Activated naive CD8-positive, alpha-beta T cell treated with anti-CD3 and anti-CD28 coated beads, Interleukin-2, amount 10 ng/mL, durations not matched to agents 7 days and 5 days (primary cell): Measurements from ENCODE around the gene TMEM120B. TPM values are rescaled to one million over a fixed set of nuclear protein-coding genes. Genes with fewer than 3 reads are reported as not detected.
"Not testable (repeated sequence)": the region's sequence is repeated elsewhere in the genome, so short reads cannot be mapped to it uniquely, and the experiment has no call there.

Source experiments
- ATAC-seq: fragments of 150-1000 bp; cut with Tn5 transposase; one replicate; pipeline ENCODE4 v1.10.0; 2021; ENCODE audit warnings: low read depth, moderate library complexity
- POLR2A ChIA-PET: fragments of 350-600 bp; sonication (Branson Sonifier 250); formaldehyde crosslinking; loops from one replicate; lab custom pipeline; 2021; ENCODE audit warnings: antibody characterized with exemption; lab: Charles Lee
- DNase-seq: peaks from one replicate; pipeline ENCODE4 v3.0.0; 2021
- H3K27ac Mint-ChIP-seq: one replicate; pipeline ENCODE4 v1.8.0; 2022; ENCODE audit warnings: mild to moderate bottlenecking, mixed read lengths
- H3K27me3 Mint-ChIP-seq: one replicate; pipeline ENCODE4 v1.8.0; 2022; ENCODE audit warnings: mild to moderate bottlenecking, moderate library complexity, mixed read lengths
- H3K36me3 Mint-ChIP-seq: one replicate; pipeline ENCODE4 v1.8.0; 2021; ENCODE audit warnings: mild to moderate bottlenecking, mixed read lengths
- H3K4me1 Mint-ChIP-seq: one replicate; pipeline ENCODE4 v1.8.0; 2021; ENCODE audit warnings: mixed read lengths
- H3K4me3 Mint-ChIP-seq: one replicate; pipeline ENCODE4 v1.8.0; 2022; ENCODE audit warnings: mild to moderate bottlenecking, moderate library complexity, mixed read lengths
- H3K9me3 Mint-ChIP-seq: one replicate; pipeline ENCODE4 v1.8.0; 2021; ENCODE audit warnings: mixed read lengths
- total RNA-seq, 2 experiments: library from RNA; stranded (reverse); gene quantifications; one replicate each; pipeline ENCODE4 v1.2.3, GENCODE V29; 2021

The TMEM120B gene
- total RNA-seq, 2 experiments from 2014 or later, result 9.8 to 9.9 TPM

- H3K4me3 Mint-ChIP-seq, result peak overlapping the region; percentile 89
- H3K9me3 Mint-ChIP-seq, result no peaks in the 10 kb centered on the region
- peaks cover 8% of the 10 kb centered on the region for H3K36me3 Mint-ChIP-seq
- POLR2A ChIA-PET, result interaction anchor here (0.5 to 3.5 kb wide), 15 partner anchors 14 to 487 kb away, joined by 3 to 21 read pairs (median 6); partner anchors contain the start of gene RHOF
- peak overlapping the region; percentile 82 for H3K27ac Mint-ChIP-seq
- DNase-seq (no peak), ATAC-seq (no peak)
- H3K4me1 Mint-ChIP-seq, result peaks cover 31% of the 10 kb centered on the region
- peaks cover 2% of the 10 kb centered on the region for H3K27me3 Mint-ChIP-seq
These were observed 765 bp downstream of the TMEM120B start for GRCh38 chr12:121713257-121713777.

- POLR2A ChIA-PET, result interaction anchor here (0.5 to 3.5 kb wide), 5 partner anchors 40 to 88 kb away, joined by 3 to 21 read pairs (median 13); no protein-coding TSS in a partner anchor
- no peak for ATAC-seq
These were observed 1.2 kb downstream of the TMEM120B start for GRCh38 chr12:121713793-121714192.

GRCh38 chr12:121715055-121715454, 2.5 kb downstream of the TMEM120B start:
- H3K27me3 Mint-ChIP-seq, H3K4me3 Mint-ChIP-seq, ATAC-seq, H3K9me3 Mint-ChIP-seq, POLR2A ChIA-PET, DNase-seq, H3K27ac Mint-ChIP-seq: not testable (repeated sequence)
- Mint-ChIP-seq H3K4me1 (peaks cover 29% of the 10 kb centered on the region), H3K36me3 (peaks cover 12% of the 10 kb centered on the region)

More at GRCh38 chr12:121713793-121714192, 1.2 kb downstream of the TMEM120B start:
- DNase-seq, result peak; percentile 36
- Mint-ChIP-seq H3K27ac (peak overlapping the region; percentile 34), H3K27me3 (peaks cover 1% of the 10 kb centered on the region), H3K4me1 (peaks cover 31% of the 10 kb centered on the region), H3K4me3 (peak overlapping the region; percentile 89), H3K9me3 (no peaks in the 10 kb centered on the region), H3K36me3 (peaks cover 9% of the 10 kb centered on the region)

DNA sequence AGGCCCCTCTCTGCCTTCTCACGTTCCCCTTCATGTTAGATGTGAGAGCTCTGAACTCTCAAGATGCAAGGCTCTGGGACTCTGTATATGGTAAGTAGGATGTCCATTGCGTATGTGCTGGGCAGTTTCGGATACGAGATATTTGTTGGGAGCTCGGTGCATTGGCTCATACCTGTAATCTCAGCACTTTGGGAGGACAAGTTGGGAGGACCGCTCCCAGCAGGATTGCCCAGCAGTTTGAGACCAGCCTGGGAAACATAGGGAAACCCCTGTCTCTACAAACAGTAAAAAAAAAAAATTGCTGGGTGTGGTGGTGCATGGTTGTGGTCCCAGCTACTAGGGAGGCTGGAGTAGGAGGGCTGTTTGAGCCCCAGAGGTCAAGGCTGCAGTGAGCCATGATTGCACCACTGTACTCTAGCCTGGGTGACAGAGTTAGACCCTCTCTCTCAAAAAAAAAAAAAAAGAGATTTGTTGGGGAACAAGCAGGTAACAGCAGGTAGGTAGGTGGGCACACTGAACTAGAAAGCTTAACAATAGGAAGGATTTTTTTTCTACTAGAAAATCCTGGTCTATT, 3.4 kb downstream of the TMEM120B start:
- ATAC-seq, result no peak
- DNase-seq, result no peak
- Mint-ChIP-seq H3K36me3 (peaks cover 12% of the 10 kb centered on the region), H3K27ac (no peak overlapping the region), H3K4me3 (no peak overlapping the region), H3K27me3 (no peaks in the 10 kb centered on the region), H3K9me3 (no peaks in the 10 kb centered on the region), H3K4me1 (peaks cover 27% of the 10 kb centered on the region)
- POLR2A ChIA-PET, result interaction anchor here (0.6 to 0.7 kb wide), 2 partner anchors 72 to 785 kb away, joined by 3 to 5 read pairs; partner anchors contain the start of gene ZCCHC8

DNA sequence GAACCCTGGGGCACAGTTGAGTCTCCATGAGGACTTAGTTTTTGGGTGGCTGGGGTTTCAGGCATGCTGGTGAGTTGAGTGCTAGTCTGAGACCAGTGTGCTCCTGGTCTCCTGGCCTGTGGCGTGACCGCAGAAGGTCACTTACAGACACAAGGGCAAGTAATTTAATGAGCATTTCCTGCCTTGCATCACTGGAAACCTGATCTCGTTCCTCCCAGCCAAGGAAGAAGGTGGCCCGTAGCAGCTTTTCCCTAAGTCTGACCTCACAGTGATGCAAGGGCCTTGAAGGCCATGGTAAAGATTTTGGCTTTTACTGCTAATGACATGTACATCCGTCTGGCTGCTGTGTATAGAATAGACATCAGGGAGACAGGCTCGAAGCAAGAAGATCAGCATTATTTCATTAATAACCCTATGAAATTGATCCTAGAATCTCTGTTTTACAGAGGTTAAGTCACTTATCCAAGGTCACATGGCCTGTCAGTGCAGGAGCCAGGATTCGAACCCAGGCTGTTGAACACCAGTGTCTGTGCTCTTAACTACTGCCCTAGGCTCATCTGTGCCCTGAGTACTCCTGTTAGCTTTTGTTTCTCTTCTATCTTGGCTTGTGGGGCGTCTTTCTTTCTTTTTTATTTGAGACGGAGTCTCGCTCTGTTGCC, 4.6 kb downstream of the TMEM120B start:
- H3K4me3 Mint-ChIP-seq, result no peak overlapping the region
- DNase-seq, result no peak
- no peak for ATAC-seq
- H3K4me1 Mint-ChIP-seq, result peaks cover 21% of the 10 kb centered on the region
- POLR2A ChIA-PET, result no interaction called here
- H3K27ac Mint-ChIP-seq, result no peak overlapping the region
- no peaks in the 10 kb centered on the region for H3K9me3 Mint-ChIP-seq
- H3K27me3 Mint-ChIP-seq, result no peaks in the 10 kb centered on the region
- H3K36me3 Mint-ChIP-seq, result peaks cover 12% of the 10 kb centered on the region

GRCh38 chr12:121718653-121719239, 6.2 kb downstream of the TMEM120B start:
- H3K9me3 Mint-ChIP-seq, result no peaks in the 10 kb centered on the region
- DNase-seq (no peak), ATAC-seq (no peak)
- POLR2A ChIA-PET, result interaction anchor here (1.2 kb wide), 1 partner anchor 38 kb away, joined by 4 read pairs; no protein-coding TSS in a partner anchor
- H3K4me1 Mint-ChIP-seq, result peaks cover 17% of the 10 kb centered on the region
- no peaks in the 10 kb centered on the region for H3K27me3 Mint-ChIP-seq
- peaks cover 12% of the 10 kb centered on the region for H3K36me3 Mint-ChIP-seq
- no peak overlapping the region for H3K27ac Mint-ChIP-seq
- H3K4me3 Mint-ChIP-seq, result no peak overlapping the region

DNA sequence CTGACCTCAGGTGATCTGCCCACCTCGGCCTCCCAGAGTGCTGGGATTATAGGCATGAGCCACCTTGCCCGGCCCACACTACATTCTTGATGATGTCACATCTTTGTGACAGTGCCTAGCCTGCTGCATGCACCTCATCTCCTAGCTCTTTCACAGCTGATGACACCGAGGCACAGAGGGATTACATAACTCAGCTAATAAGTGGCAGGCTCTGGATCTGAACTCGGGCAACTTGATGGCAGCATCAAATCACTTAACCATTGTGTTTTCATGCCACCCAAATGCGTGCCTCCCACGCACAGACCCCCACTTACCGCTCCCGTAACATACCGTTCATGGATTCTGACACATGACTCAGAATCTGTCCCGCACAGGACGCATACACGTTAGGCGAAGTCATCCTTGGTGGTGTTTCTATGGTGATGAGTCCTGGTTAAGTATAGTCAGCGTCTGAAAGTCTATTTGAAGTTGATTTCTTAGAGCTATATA, 7.4 kb downstream of the TMEM120B start:
- POLR2A ChIA-PET, result interaction anchor here (0.7 kb wide), 1 partner anchor 291 kb away, joined by 3 read pairs; no protein-coding TSS in a partner anchor
- Mint-ChIP-seq H3K27me3 (no peaks in the 10 kb centered on the region), H3K36me3 (peaks cover 11% of the 10 kb centered on the region), H3K4me1 (peaks cover 12% of the 10 kb centered on the region), H3K27ac (no peak overlapping the region), H3K9me3 (no peaks in the 10 kb centered on the region), H3K4me3 (no peak overlapping the region)
- DNase-seq, result no peak
- ATAC-seq, result no peak

DNA sequence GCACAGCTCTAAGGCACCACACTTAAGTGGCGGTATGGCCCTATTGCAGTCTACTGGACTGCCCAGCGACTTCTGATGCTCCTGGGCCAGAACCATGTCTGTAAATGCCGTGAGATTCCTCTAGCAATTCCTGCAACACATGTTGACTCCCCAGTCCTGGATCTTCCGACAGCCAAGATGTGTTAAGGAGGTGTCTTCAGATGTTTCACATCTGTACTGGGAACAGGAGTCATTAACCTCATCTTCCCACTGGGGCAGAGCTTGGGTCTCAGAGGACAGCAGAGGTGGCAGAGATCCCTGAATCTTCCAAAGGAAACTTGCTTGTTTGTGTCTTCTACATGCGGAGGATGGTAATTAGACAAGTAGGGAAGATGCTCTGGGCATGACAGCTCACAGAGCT, 8.2 kb downstream of the TMEM120B start:
- Mint-ChIP-seq H3K27ac (no peak overlapping the region), H3K27me3 (no peaks in the 10 kb centered on the region), H3K9me3 (no peaks in the 10 kb centered on the region), H3K4me1 (peaks cover 8% of the 10 kb centered on the region), H3K4me3 (no peak overlapping the region), H3K36me3 (peaks cover 6% of the 10 kb centered on the region)
- POLR2A ChIA-PET, result interaction anchor here (0.7 kb wide), 1 partner anchor 292 kb away, joined by 3 read pairs; no protein-coding TSS in a partner anchor
- ATAC-seq (no peak), DNase-seq (no peak)

- POLR2A ChIA-PET, result interaction anchor here (0.7 kb wide), 1 partner anchor 21 kb away, joined by 3 read pairs; no protein-coding TSS in a partner anchor
- Mint-ChIP-seq H3K4me3 (no peak overlapping the region), H3K27ac (no peak overlapping the region), H3K36me3 (peaks cover 6% of the 10 kb centered on the region), H3K27me3 (no peaks in the 10 kb centered on the region), H3K9me3 (no peaks in the 10 kb centered on the region), H3K4me1 (peaks cover 3% of the 10 kb centered on the region)
- ATAC-seq (no peak), DNase-seq (no peak)
These were observed 10.0 kb downstream of the TMEM120B start for GRCh38 chr12:121722511-121722910.

DNA sequence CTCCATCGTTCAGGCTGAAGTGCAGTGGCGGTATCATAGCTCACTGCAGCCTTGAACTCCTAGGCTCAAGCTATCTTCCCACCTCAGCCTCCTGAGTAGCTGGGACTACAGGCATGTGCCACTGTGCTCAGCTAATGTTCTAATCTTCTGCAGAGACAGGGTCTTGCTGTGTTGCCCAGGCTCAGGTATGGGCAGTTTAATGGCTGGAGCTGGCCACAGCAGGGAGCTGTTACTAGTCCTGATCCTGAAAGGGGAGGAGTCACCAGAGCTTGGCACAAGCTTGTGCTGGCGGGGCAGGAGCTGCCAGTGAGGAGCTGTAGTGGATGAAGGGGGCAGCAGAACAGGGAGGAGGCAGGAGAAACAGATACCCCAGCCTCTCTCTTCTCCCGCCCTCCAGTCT, 10.6 kb downstream of the TMEM120B start:
- Mint-ChIP-seq H3K9me3 (no peaks in the 10 kb centered on the region), H3K4me3 (no peak overlapping the region), H3K4me1 (peaks cover 3% of the 10 kb centered on the region), H3K27me3 (no peaks in the 10 kb centered on the region), H3K27ac (no peak overlapping the region), H3K36me3 (peaks cover 6% of the 10 kb centered on the region)
- POLR2A ChIA-PET, result no interaction called here
- ATAC-seq, result no peak
- no peak for DNase-seq

DNA sequence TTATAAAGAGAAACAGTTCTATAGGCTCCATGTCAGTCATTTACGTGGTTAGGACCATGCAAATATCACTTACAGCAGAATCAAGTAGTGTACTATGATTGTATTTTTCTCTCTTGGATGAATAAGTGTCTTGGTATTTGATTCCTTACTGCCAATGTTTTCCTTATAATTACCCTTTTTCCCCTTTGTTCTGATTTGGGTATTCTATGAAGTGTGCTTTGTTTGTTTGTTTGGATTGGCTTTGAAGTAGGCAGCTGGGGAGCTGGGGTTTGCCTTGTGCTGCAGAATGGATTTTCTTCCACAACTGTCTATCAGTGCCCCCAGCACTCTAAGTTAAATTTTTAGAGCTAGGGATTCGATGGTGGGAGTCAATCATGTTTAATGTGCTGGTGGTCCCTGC, 12.4 kb downstream of the TMEM120B start:
- no peak overlapping the region for H3K27ac Mint-ChIP-seq
- POLR2A ChIA-PET, result no interaction called here

DNA sequence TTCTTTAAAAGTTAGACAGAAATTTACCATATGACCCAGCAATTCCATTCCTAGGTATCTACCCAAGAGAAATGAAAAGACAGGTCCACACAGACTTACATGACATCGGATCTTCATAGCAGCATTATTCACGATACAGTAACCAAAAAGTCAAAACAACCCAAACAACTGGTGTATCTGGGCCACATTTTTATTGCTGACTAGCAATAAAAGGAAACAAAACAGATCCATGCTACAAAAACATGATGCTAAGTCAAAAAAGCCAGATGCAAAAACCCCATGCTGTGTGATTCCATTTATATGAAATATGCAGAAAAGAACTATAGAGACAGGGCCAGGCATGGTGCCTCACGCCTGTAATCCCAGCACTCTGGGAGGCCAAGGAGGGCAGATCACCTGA, 12.9 kb downstream of the TMEM120B start:
- DNase-seq, result no peak
- Mint-ChIP-seq H3K9me3 (no peaks in the 10 kb centered on the region), H3K27me3 (no peaks in the 10 kb centered on the region), H3K4me3 (no peak overlapping the region), H3K27ac (no peak overlapping the region), H3K36me3 (peaks cover 2% of the 10 kb centered on the region), H3K4me1 (no peaks in the 10 kb centered on the region)
- ATAC-seq, result no peak
- POLR2A ChIA-PET, result no interaction called here

More for the DNA sequence above, 12.4 kb downstream of the TMEM120B start:
- DNase-seq (no peak), ATAC-seq (no peak)
- no peaks in the 10 kb centered on the region for H3K9me3 Mint-ChIP-seq
- no peak overlapping the region for H3K4me3 Mint-ChIP-seq
- no peaks in the 10 kb centered on the region for H3K4me1 Mint-ChIP-seq
- H3K36me3 Mint-ChIP-seq, result peaks cover 2% of the 10 kb centered on the region
- H3K27me3 Mint-ChIP-seq, result no peaks in the 10 kb centered on the region

DNA sequence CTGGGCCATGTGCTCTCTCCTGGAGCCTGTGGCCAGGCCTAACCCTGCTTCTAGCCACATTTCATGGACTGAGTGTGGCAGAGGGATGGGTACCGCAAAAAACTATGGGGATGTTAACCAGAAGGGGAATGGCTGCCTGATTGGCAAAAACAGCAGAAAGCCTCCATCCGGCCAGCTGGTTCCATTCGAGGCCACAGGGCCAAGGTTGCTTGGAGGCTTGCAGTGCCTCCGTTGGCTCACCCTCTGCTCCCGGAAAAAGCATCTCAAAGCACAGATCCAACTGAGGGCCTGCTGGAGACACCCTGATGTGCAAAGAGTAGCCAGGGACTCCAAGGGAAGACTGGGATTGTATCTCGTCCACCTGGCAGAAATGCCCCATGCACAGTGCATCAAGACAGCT, 16.5 kb downstream of the TMEM120B start:
- no peaks in the 10 kb centered on the region for H3K9me3 Mint-ChIP-seq
- no peaks in the 10 kb centered on the region for H3K27me3 Mint-ChIP-seq
- H3K4me1 Mint-ChIP-seq, result peaks cover 2% of the 10 kb centered on the region
- H3K36me3 Mint-ChIP-seq, result peaks cover 2% of the 10 kb centered on the region
- no peak overlapping the region for H3K4me3 Mint-ChIP-seq
- no peak for ATAC-seq
- no peak for DNase-seq
- POLR2A ChIA-PET, result no interaction called here
- H3K27ac Mint-ChIP-seq, result no peak overlapping the region
